HepG2 (cell line): ENCODE measurements around the gene FAF1. TPM values are rescaled to one million over a fixed set of nuclear protein-coding genes. Genes with fewer than 3 reads are reported as not detected.

ENCODE experiments used
- ATAC-seq: fragments of 200-7000 bp; cut with Tn5 transposase; 3 replicates; pipeline ENCODE4 v1.9.1; 2020; ENCODE audit warnings: mild to moderate bottlenecking, moderate library complexity
- BruUV-seq: library from RNA; stranded (reverse); fragments of 400-500 nt; replicated peaks from 2 replicates; lab custom pipeline; 2021; lab: Mats Ljungman, UMichigan
- CTCF ChIA-PET: fragments of 300-600 bp; formaldehyde crosslinking; extraction: SDS; loops from one replicate; lab custom pipeline; 2021; ENCODE audit warnings: low total read pairs, inconsistent platforms, low intra/inter-chr PET ratio; lab: Yijun Ruan, JAX
- POLR2A ChIA-PET: fragments of 350-600 bp; sonication (Branson Sonifier 250); formaldehyde crosslinking; loops from one replicate; lab custom pipeline; 2020; ENCODE audit warnings: antibody characterized with exemption, inconsistent platforms; lab: Yijun Ruan, JAX
- DNase-seq: peaks from one replicate; pipeline ENCODE4 v3.0.0-alpha.2; 2015; ENCODE audit warnings: low spot score
- FAIRE-seq: peaks from 3 replicates; lab custom pipeline; 2011; peaks lifted over from hg19 to GRCh38; lab: Jason Lieb, UNC
- H2AFZ ChIP-seq: one replicate; pipeline ENCODE4 v1.6.1; 2011; ENCODE audit warnings: low read length, inconsistent platforms
- H3K27ac ChIP-seq: fragments of 300-600 bp; 3 replicates; pipeline ENCODE4 v1.8.0; 2011; ENCODE audit warnings: mixed run types, mild to moderate bottlenecking, mixed read lengths, low read length, inconsistent platforms; ENCODE audit not compliant: insufficient read depth; ENCODE audit errors: extremely low read length
- H3K27me3 ChIP-seq, 2 experiments: fragments of 200-600 bp in 1 of 2; 2 replicates in 1 of 2; 3 replicates in 1 of 2; pipeline versions ENCODE4 v1.6.0 to v1.8.0; 2011; ENCODE audit warnings: low read length in 2 of 2, mild to moderate bottlenecking in 2 of 2, moderate library complexity in 2 of 2, inconsistent platforms in 1 of 2; ENCODE audit not compliant: insufficient read depth in 2 of 2, control insufficient read depth in 1 of 2
- H3K36me3 ChIP-seq, 2 experiments: fragments of 200-600 bp in 1 of 2; replicated peaks in 1 of 2; 2 replicates in 1 of 2; 3 replicates in 1 of 2; pipeline versions ENCODE4 v1.5.1 to v1.8.0; 2011; ENCODE audit warnings: low read length in 2 of 2, inconsistent platforms in 1 of 2; ENCODE audit not compliant: insufficient read depth in 2 of 2, control insufficient read depth in 1 of 2
- H3K4me1 ChIP-seq: 2 replicates; pipeline ENCODE4 v1.5.1; 2012; ENCODE audit warnings: low read length, inconsistent platforms; ENCODE audit not compliant: insufficient read depth
- H3K4me2 ChIP-seq: 2 replicates; pipeline ENCODE4 v1.6.0; 2011; ENCODE audit warnings: low read depth, low read length, inconsistent platforms
- H3K4me3 ChIP-seq, 3 experiments: fragments of 200-600 bp in 1 of 3; sonication (generic), shearing (Covaris generic) in 1 of 3; replicated peaks in 1 of 3; 2 replicates each; pipeline ENCODE4 v1.5.1; 2011 to 2016; ENCODE audit warnings: low read length in 3 of 3, inconsistent platforms in 2 of 3, low read depth in 2 of 3, mild to moderate bottlenecking in 2 of 3, control low read depth in 1 of 3, mixed read lengths in 1 of 3; ENCODE audit not compliant: insufficient read depth in 1 of 3
- H3K79me2 ChIP-seq: one replicate; pipeline ENCODE4 v1.6.1; 2011; ENCODE audit warnings: low read length, inconsistent platforms; ENCODE audit not compliant: insufficient read depth
- H3K9ac ChIP-seq: 2 replicates; pipeline ENCODE4 v1.6.0; 2011; ENCODE audit warnings: mild to moderate bottlenecking, low read depth, low read length, inconsistent platforms; ENCODE audit not compliant: insufficient read depth
- H3K9me3 ChIP-seq: 2 replicates; pipeline ENCODE4 v1.5.1; 2012; ENCODE audit warnings: mild to moderate bottlenecking, low read length
- H4K20me1 ChIP-seq: 2 replicates; pipeline ENCODE4 v1.6.0; 2011; ENCODE audit warnings: inconsistent platforms, mild to moderate bottlenecking, low read length, moderate library complexity; ENCODE audit not compliant: insufficient read depth
- ARID3A ChIP-seq: IDR thresholded peaks from 2 replicates; pipeline ENCODE4 v1.6.1; 2012; ENCODE audit warnings: low read depth, low read length, improper control_type of control experiment
- FLYWCH1 ChIP-seq: sonication (generic); formaldehyde crosslinking; IDR thresholded peaks from 2 replicates; pipeline ENCODE4 v1.8.1; 2023; ENCODE audit warnings: mild to moderate bottlenecking, missing genetic modification reagents
- FOXK1 ChIP-seq: sonication (generic); formaldehyde crosslinking; IDR thresholded peaks from 2 replicates; pipeline ENCODE4 v1.4.0; 2020; ENCODE audit warnings: low read depth, missing genetic modification reagents, borderline replicate concordance
- IKZF5 ChIP-seq: IDR thresholded peaks from 2 replicates; pipeline ENCODE4 v1.6.1; 2018; ENCODE audit warnings: missing genetic modification reagents, mild to moderate bottlenecking, missing compliant biosample characterization
- IRX3 ChIP-seq: sonication (generic); formaldehyde crosslinking; IDR thresholded peaks from 2 replicates; pipeline ENCODE4 v1.8.1; 2023; ENCODE audit warnings: mild to moderate bottlenecking, low read depth, missing genetic modification reagents, borderline replicate concordance
- KDM5B ChIP-seq: sonication (generic); formaldehyde crosslinking; IDR thresholded peaks from 2 replicates; pipeline ENCODE4 v1.4.0; 2020; ENCODE audit warnings: missing genetic modification reagents, mild to moderate bottlenecking, borderline replicate concordance
- KMT2B ChIP-seq: IDR thresholded peaks from 2 replicates; pipeline ENCODE4 v1.6.1; 2016; ENCODE audit warnings: missing genetic modification reagents, missing compliant biosample characterization
- MLX ChIP-seq: IDR thresholded peaks from 2 replicates; pipeline ENCODE4 v1.6.1; 2016
- MYC ChIP-seq: sonication (generic); formaldehyde crosslinking; IDR thresholded peaks from 2 replicates; pipeline ENCODE4 v1.9.0; 2021; ENCODE audit warnings: missing genetic modification reagents, borderline replicate concordance
- POLR2AphosphoS2 ChIP-seq: IDR thresholded peaks from 2 replicates; pipeline ENCODE4 v1.6.1; 2011; ENCODE audit warnings: low read depth, low read length, improper control_type of control experiment
- SCMH1 ChIP-seq: sonication (generic); formaldehyde crosslinking; IDR thresholded peaks from 2 replicates; pipeline ENCODE4 v1.9.0; 2021; ENCODE audit warnings: missing genetic modification reagents, mild to moderate bottlenecking, borderline replicate concordance
- TERF1 ChIP-seq: sonication (generic); formaldehyde crosslinking; IDR thresholded peaks from 2 replicates; pipeline ENCODE4 v1.8.0; 2022; ENCODE audit warnings: mild to moderate bottlenecking, missing genetic modification reagents, moderate library complexity
- TOE1 ChIP-seq: sonication (generic); formaldehyde crosslinking; IDR thresholded peaks from 2 replicates; pipeline ENCODE4 v1.4.0; 2020; ENCODE audit warnings: mild to moderate bottlenecking, missing genetic modification reagents
- U2AF1 ChIP-seq: fragments of 200-400 bp; formaldehyde crosslinking; optimal IDR thresholded peaks from 2 replicates; pipeline ENCODE3; 2017; ENCODE audit warnings: mild to moderate bottlenecking, low read depth, low read length
- ZKSCAN5 ChIP-seq: sonication (generic); formaldehyde crosslinking; IDR thresholded peaks from 2 replicates; pipeline ENCODE4 v1.5.1; 2020; ENCODE audit warnings: mild to moderate bottlenecking, missing genetic modification reagents
- ZNF121 ChIP-seq: sonication (generic); formaldehyde crosslinking; IDR thresholded peaks from 2 replicates; pipeline ENCODE4 v1.5.0; 2020; ENCODE audit warnings: mild to moderate bottlenecking, missing genetic modification reagents
- ZNF263 ChIP-seq: sonication (generic); formaldehyde crosslinking; IDR thresholded peaks from 2 replicates; pipeline ENCODE4 v1.4.0; 2020; ENCODE audit warnings: missing genetic modification reagents
- ZNF674 ChIP-seq: sonication (generic); formaldehyde crosslinking; IDR thresholded peaks from 2 replicates; pipeline ENCODE4 v1.5.0; 2020; ENCODE audit warnings: low read depth, mild to moderate bottlenecking, missing genetic modification reagents
- WGBS: methylation state at CpG from one replicate; pipeline ENCODE4 v1.1.6; 2017; ENCODE audit warnings: low lambda C conversion rate; 5-methylcytosine and 5-hydroxymethylcytosine counted together
- in situ Hi-C: cut with HindIII; loops from 2 replicates; pipeline ENCODE4 v1.10.0; 2017; ENCODE audit warnings: low pct_unique_long_range_greater_than_20kb; ENCODE audit not compliant: extremely low pct_ligation_motif_present
- intact Hi-C: fragments of 100-400 bp; cut with micrococcal nuclease; formaldehyde crosslinking; loops from one replicate; pipeline ENCODE4 v1.10.0; 2022; ENCODE audit not compliant: unreplicated experiment
- polyA plus RNA-seq, 8 experiments: library from polyadenylated mRNA; depleted of rRNA in 3 of 8; stranded (reverse) in 7 of 8; unstranded in 1 of 8; fragments of >200 nt; fragmentation: Illumina TruSeq in 4 of 8; extraction: Trizol in 4 of 8; gene quantifications; 2 replicates each; pipeline versions ENCODE4 v1.2.1 to v1.2.3, GENCODE V29; 2011 to 2016; ENCODE audit warnings: low read depth in 4 of 8, missing spikeins in 1 of 8, mixed read lengths in 1 of 8; ENCODE audit not compliant: insufficient read depth in 1 of 8
- total RNA-seq, 5 experiments: library from RNA; depleted of rRNA; stranded (reverse); fragments of >200 nt; fragmentation: Illumina TruSeq; extraction: Trizol; gene quantifications; 2 replicates each; pipeline ENCODE4 v1.2.3, GENCODE V29; 2016; ENCODE audit warnings: low read depth in 1 of 5

FAF1 gene
- total and polyA plus RNA-seq, 2 of the 13 experiments (the other 11 are each of a cell fraction or from before 2014, with no cell fraction given) = 19.4 to 63.3 TPM

GRCh38 chr1:50646526-50646925 is 313.5 kb downstream of the FAF1 start:
- no peaks in the 10 kb centered on the region for H4K20me1 ChIP-seq
- FAIRE-seq (no peak), ATAC-seq (no peak), DNase-seq (no peak)
- H3K4me3 ChIP-seq = no peak overlapping the region
- H3K27me3 ChIP-seq = no peaks in the 10 kb centered on the region
- H3K9ac ChIP-seq = no peak overlapping the region
- intact Hi-C loops = no loop called here
- in situ Hi-C loops = no loop called here
- H3K4me1 ChIP-seq = peaks cover 22% of the 10 kb centered on the region
- H3K27ac ChIP-seq = no peak overlapping the region
- BruUV-seq = no TSS peak
- CTCF ChIA-PET = no interaction called here
- H2AFZ ChIP-seq = no peak overlapping the region
- H3K36me3 ChIP-seq = no peaks in the 10 kb centered on the region
- 96% methylated on average over 2 of the region's 2 CpGs for WGBS
- H3K4me2 ChIP-seq = no peak overlapping the region
- H3K79me2 ChIP-seq = no peaks in the 10 kb centered on the region
- no peak for TF ChIP-seq TERF1 (CRISPR knock-in tag)
- TF ChIP-seq ARID3A = no peak
- TF ChIP-seq KDM5B (CRISPR knock-in tag) = no peak
- no peak for TF ChIP-seq U2AF1
- no peak for TF ChIP-seq POLR2AphosphoS2
- TF ChIP-seq FLYWCH1 (CRISPR knock-in tag) = no peak
- TF ChIP-seq ZNF121 (CRISPR knock-in tag) = no peak
- no peak for TF ChIP-seq IRX3
- no peak for TF ChIP-seq KMT2B (CRISPR knock-in tag)
- TF ChIP-seq SCMH1 (CRISPR knock-in tag) = no peak
- no peak for TF ChIP-seq MYC (CRISPR knock-in tag)
- no peak for TF ChIP-seq ZNF263 (CRISPR knock-in tag)
- TF ChIP-seq ZNF674 (CRISPR knock-in tag) = no peak
- TF ChIP-seq TOE1 = no peak
- TF ChIP-seq FOXK1 (CRISPR knock-in tag) = no peak
- TF ChIP-seq MLX = no peak
- no peak for TF ChIP-seq ZKSCAN5
- TF ChIP-seq IKZF5 (CRISPR knock-in tag) = no peak
- no peaks in the 10 kb centered on the region for H3K9me3 ChIP-seq
- POLR2A ChIA-PET = no interaction called here
